HG02759 (cell line): ENCODE results near the gene PFKP.
"Not testable (repeated sequence)": the region's sequence is repeated elsewhere in the genome, so short reads cannot be mapped to it uniquely, and the experiment has no call there.

Experiments used
- ATAC-seq: cut with Tn5 transposase; IDR thresholded peaks from one replicate; pipeline ENCODE4 v1.9.1; 2021; ENCODE audit warnings: mild to moderate bottlenecking, moderate library complexity; ENCODE audit not compliant: unreplicated experiment

PFKP gene

DNA sequence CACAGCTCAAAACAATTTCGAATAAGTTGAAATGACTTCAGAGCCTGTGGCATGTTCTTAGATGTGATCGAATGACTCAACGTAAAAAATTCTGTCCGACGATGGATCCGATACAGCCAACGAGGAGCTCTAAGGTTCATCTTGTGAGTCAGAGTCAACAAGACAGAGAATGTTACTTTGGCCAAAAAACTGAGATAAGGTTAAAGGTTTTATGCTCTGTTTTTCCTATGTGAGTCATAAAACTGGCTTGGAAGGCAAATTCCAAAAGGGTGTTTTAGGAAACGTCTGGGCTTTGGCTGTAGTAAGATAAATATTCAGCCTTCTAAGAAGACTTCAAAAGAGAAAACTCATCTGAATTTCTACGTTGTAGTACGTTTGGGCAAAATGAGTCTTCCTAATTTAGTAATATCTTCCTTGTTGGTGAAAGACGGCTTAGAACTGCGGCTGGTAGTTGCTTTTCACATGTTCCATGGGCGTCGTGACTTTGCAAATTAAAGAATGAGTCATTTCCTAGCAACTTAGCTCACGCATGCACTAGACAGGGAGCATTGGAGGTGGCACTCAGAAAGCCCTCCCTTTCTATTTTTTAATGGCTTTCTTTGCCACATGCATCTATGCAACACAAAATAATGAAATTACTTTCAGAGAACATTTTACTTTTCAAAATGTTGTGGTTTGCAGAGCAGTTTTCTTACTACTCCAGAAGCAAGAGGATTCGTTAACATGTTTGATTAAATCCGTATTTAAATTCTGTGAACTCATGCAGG is 28.2 kb downstream of the PFKP start:
- peak; percentile 85 for ATAC-seq

DNA sequence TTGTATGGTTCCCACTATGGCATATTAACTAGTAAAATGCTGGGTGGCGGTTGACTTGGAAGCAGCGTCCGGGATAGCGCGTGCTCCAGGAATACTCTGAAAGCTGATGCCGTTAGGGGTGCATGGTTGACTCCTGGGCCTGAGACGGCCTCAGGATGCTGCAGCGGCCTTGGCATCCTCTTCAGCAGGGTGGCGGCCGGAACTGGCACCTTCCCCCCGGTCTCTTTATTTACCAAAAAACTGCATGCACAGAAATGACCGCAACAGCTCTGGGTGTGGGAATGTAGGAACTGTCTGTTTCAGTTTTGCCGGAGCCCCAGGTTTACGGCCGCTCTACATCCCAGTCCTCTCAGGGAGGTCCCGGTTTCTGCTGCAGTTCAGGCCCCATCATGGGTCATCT is 28.8 kb downstream of the PFKP start:
- ATAC-seq = no peak

DNA sequence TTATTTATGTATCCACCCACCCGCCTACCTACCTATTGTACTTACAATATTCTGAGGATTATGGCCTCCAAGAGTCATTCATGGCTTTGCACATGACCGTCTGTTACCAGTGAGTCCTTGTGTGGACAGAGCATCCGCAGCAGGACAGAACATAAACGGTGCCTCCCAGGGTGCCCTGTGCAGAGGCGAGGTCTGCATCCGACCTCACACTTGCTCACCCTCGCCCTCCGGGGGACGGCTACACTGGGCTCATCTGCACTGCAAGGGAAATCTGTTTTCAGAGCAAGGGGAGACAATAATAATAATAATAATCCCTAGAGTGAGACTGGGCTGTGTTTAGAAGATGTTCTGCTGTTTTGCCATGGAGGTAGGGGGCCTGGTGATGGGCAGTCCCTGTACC is 29.8 kb downstream of the PFKP start:
- no peak for ATAC-seq

DNA sequence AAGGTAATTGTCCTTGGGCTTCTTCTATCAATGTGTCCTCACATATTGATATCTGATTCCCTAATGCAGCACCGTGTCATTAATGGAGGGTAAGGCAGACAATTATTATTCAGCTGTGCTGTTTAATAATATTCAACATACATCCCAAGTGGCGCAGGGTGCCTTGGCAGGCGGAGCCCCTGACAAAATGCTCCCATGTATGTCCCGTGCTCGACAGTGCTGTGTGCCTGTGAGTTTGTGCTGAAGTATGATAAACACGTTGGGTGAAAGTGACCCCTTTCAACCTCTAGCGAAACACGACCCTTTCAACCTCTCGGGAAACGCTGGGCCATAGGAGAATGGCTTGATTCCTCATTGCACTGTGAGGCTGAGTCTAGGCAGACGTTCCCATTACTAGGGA is 31.3 kb downstream of the PFKP start:
- ATAC-seq = no peak

DNA sequence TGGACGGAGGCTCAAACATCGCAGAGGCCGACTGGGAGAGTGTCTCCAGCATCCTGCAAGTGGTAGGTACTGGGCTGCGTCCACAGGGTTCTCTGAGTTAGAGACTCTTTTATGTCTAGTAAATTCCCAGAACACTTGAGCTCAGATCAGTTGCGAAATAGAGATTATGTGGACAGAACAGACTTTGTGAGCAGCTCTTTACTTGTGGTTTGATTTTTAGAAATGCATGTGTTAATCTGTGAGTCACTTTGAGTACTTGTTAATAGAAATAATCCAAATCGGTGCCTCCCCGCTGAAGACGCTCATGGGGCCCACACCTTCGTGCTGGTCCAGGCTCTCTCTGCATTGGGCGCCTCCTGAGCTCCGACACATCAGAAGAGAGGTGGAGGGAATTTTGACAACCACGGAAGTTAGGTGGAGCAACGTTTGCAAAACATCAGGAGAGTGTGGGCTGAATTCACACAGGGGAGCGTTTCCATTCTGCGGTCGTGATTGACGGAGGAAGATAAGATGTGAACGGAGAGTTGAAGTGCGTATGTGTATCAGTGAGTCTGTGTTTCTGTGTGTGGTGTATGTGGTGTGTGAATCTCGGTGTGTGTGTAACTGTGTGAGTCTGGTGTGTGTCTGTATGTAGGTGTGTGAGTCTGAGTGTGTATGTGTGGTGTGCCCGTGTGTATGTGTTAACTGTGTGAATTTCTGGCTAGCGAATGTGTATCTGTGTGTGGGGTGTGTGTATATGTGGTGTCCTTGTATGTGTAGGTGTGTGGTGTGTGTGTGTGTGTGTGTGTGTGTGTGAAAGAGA is 32.1 kb downstream of the PFKP start:
- no peak for ATAC-seq

DNA sequence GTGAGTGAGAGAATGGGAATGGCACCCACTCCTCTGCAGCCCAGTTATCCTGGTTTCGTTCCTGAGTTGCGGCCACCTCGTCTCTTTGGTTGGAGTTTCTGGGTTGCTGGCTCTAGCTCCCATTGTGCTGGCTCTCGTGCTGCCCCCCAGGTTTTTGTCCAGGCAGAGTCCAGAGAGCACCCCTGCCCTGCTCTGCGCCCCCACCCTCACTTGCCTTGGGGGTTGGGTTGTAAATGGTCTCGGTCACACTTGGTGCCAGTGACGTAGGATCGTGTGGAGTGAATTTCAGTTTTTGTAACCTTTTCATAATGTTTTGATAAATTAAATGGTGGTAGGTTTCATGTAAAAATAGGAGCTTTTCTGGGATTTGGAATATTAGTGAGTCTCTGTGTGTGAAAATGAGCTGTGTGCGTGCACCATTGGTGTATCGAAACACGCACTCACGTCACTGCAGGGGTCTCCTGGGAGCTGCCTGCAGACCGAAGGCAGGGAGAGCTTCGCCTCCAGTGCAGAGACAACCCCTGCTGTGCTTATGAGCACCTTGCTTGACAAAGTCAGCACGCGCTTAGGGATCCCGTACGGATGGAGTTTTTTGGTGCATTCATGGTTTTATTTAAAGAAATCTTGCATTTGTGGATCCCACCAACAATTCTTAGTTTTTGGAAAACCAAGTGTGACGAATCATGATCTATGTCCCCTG is 32.9 kb downstream of the PFKP start:
- no peak for ATAC-seq

DNA sequence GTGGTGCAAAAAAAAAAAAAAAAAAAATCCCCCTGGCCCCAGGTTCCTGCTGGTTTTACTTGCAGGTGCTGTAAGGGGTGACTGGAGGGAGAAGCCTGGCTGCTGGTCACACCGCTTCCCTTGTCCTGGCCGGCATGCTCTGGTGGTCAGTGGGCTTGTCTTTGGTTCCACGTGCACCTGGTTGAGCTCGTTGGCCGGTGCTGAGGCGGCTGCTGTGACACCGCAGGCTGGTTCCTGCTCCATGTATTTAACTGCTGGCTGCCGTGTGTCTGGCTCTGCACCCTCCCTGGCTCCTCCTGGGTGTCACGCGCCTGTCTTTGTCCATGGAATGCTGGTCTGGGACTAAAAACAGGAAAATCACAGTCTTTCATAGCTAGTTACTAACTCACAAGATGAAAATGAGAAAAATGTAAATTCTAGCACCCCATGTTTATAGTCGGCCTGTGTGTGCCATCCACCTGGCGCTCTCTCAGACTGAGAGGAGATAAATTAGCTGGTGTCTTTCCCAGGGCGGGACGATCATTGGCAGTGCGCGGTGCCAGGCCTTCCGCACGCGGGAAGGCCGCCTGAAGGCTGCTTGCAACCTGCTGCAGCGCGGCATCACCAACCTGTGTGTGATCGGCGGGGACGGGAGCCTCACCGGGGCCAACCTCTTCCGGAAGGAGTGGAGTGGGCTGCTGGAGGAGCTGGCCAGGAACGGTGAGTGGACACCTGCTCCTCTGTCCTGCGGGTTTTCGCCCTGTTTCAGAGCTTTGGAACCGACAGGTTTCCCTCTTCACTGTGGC is 33.7 kb downstream of the PFKP start:
- ATAC-seq = no peak

DNA sequence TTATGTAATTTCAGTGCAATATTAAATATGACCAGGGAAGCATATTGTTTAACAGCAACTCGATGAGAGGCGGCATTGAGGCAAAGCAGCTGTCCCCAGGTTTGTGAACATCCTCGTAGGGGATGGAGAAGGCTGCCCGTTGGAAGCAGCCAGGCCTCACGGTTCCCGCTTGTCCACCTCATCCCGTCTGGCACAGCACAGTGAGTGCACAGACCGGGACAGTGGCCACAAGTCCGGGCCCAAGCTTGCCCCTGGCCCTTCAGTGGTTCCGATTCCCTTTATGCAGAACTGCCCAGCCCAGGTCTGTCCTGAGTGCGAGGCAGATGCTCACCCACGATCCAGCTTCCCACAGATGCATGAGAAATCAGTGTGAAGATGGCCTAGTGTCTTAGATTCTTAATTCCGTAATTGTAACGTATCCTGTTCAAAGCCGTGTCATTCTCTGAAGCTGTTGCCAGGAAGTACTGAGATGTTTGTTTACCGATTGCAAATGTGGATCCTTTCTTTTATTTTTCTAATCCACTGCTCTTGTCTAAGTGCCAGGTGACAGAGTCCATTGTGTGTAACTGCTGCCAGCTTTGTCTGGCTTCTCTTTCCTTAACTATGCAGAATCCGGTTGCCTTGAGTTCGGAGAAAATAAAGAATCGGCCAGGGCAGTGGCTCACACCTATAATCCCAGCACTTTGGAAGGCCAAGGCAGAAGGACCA is 35.5 kb downstream of the PFKP start:
- ATAC-seq = no peak

DNA sequence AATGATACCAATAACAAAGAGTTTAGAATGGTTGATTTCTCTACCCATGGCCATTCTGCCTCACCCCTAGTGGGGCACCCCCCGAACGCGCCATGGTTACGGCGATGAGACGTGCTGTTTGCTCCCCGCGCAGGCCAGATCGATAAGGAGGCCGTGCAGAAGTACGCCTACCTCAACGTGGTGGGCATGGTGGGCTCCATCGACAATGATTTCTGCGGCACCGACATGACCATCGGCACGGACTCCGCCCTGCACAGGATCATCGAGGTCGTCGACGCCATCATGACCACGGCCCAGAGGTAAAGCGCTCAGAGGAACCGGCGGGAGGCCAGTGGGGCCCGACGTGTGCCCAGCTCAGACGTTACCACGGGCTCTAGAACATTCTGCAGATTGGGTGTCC is 36.3 kb downstream of the PFKP start:
- ATAC-seq = no peak

DNA sequence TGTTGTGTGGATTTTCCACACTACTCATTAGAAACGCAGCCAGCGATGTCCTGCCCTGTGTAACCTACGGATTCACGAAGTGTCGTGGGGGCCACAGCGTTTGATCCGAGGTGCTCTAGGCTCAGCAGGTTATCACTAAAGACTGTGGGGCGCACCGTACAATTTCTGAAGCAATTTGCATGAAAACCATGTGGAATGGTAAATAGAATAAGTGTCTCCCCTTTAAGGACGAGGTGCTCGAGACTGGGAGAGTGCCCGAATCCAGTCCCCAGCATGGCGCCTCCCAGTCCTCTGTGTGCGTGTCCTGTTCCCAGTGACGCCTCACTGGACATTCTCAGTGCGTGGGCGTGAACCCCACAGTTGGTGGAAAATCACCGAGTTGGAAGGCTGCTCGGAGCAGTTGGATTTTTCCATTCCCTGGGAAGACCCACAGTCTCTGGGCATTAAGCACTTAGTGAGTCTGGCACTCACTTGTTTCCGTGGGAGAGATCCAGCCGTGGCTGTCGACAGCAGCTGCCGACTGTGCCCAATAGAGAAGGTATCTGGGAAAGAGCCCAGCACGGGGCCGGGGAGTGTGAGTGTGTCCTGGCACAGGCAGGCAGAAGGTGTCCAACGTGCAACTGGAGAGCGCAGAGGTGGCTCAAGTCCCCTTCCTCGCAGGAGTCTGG is 37.0 kb downstream of the PFKP start:
- no peak for ATAC-seq

DNA sequence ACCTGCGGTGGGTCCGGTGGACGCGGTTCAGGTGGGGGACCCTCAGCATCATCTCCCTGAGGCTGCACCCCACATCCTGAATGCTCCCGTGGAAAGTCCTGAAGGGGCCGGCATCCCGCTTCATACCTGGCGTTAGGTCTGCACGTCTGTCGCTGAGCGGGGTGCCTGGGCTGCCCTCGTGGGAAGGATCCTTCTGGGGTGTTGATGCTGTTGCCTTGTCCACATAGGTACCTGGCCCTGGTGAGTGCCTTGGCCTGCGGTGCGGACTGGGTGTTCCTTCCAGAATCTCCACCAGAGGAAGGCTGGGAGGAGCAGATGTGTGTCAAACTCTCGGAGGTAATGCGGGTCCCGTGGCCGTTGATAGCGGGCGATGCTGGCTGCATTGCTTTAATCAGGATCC is 37.8 kb downstream of the PFKP start:
- no peak for ATAC-seq

DNA sequence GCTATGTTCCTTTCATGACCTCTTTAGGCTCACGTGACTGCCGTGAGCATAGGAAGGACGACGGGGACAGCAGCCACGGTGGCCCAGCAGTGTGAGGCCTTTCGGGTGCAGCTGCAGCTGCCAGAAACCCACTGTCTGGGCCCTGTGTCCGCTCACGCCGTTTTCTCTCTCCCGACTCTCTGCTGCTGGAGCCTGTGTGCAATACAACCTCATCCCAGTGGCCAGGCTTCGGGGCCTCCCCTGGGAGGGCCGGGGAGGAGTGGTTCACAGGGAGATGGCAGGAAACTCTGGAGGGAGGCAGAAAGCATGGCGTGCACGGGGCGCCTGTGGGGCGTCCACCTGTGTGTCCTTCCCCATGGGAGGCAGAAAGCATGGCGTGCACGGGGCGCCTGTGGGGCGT is 38.6 kb downstream of the PFKP start:
- ATAC-seq = no peak

DNA sequence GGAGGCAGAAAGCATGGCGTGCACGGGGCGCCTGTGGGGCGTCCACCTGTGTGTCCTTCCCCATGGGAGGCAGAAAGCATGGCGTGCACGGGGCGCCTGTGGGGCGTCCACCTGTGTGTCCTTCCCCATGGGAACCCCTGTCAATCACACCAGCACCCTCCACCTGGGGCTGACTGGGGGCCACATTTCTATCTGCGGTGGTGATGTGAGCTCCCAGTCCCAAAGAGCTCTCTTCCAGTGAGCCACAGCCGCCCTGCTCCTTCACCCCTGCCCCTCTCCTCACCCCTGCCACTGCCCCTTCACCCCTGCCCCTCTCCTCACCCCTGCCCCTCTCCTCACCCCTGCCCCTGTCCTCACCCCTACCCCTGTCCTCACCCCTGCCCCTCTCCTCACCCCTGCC is 39.0 kb downstream of the PFKP start:
- ATAC-seq = not testable (repeated sequence)

DNA sequence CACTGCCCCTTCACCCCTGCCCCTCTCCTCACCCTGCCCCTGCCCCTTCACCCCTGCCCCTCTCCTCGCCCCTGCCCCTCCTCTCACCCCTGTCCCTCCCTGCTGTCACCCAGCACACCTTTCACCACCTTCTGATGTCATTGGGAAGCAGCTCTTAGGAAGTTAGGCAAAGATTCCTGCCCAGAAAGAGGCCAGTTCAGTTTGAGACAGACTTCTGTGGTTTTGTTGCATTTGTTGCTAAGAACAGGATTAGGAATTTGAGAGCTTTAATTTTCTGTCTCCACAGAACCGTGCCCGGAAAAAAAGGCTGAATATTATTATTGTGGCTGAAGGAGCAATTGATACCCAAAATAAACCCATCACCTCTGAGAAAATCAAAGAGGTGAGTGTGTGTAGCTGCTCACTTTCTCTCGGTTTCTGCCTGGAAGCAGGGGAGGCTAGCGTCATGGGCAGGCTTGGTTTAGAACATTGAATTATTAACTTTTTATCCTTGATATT is 39.6 kb downstream of the PFKP start:
- ATAC-seq = no peak

DNA sequence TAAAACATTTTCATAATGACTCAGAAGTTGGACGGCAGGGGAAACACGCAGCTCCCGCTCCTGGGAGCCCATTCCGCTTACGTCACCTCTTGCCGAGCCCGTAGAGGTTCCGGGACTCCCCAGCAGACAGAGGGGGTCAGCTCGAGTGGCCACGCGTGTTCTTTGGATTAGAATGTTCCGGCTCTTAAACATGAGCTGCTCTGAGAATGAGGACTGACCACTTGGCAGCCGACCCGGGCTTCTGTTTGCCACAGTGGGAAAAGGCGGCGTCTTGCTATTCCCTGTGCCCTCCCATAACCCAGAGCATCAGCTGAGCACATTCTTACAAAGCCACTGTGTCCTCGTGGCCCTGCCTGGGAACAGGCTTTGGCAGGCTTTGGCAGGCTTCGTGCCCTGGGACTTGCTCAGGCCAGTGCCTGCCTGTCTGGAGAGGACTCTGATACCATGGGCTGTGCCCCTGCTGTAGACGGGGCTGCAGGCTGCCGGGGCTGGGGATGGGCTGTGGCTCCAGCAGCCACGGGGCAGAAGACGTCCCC is 40.1 kb downstream of the PFKP start:
- no peak for ATAC-seq

DNA sequence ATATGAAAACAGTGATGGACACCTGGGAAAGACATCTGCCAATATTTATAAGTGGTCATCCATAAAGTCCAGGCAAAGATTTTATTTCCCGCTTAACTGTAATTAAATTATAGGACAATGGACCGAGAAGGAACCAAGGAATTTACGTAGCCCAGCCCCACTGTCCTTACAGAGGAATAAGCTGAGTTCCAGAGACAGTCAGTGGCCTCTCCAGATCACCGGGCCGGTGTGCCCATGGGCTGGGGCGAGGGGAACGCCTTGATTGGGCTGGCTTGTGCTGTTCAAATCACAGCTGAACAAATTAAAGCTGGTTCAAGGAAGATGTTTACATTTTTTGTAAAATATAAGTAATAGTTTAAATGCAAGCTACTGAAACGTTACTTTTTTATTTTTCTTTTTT is 40.7 kb downstream of the PFKP start:
- ATAC-seq = no peak

DNA sequence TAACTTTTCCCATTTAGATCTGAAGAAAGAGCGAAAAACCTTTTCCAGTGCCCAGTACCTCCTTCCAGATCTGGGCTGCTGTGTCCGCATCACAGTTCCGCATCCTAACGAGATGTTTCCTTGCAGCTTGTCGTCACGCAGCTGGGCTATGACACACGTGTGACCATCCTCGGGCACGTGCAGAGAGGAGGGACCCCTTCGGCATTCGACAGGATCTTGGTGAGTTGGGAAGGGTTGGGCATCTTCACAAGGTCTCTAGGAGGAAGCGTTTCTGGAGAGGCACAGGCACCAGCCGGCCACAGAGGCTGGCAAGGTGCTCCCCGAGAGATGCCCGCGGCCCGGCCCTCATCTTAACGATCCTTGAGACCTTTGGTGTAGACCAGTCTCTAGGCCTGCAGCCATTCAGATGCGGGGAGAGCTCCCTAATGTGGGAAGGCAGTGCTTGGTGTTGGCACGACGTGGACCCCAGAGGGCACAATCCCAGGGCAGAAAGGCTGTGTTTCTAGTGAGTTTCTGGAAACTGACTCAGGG is 41.3 kb downstream of the PFKP start:
- ATAC-seq = no peak

DNA sequence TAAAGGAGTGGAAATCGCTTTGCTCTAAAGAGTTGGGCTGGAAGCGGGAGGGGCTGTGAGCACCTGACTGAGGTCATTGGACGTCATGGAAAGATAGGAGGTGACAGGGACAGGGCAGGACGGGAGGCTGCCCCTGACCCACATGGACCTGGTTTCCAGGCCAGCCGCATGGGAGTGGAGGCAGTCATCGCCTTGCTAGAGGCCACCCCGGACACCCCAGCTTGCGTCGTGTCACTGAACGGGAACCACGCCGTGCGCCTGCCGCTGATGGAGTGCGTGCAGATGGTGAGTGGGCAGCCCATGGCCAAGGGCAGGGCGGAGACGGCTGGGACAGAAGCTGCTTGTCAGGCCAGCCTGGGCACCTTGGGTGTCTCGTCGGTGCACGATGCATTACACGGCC is 41.8 kb downstream of the PFKP start:
- ATAC-seq = no peak

DNA sequence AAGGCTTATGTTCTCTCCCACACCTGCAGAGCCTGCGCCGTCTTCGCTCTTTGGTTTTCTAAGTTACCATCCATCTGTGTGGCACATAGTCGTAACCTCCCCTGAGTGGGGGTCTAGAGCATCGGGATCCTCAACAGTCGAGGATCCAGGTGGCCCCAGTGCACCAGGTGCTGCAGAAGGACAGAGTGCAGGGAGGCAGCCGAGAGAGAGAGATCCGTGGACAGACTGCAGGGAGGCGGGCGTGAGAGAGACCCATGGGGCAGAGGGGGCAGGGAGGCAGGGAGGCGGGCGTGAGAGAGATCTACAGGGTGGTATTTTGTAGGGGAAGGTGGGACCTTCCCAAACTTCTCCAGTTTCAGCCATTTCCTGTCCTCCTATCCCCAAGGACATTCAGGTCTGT is 42.3 kb downstream of the PFKP start:
- no peak for ATAC-seq
